ENCODE results near the gene NRTN.

The NRTN gene

GRCh38 chr19:5814852-5815246, 10.0 kb downstream of the NRTN start:
- DNase-seq (ENCODE audit: low read depth), result no peak

- DNase-seq (ENCODE audit: low read depth), result no peak
Observed at GRCh38 chr19:5817218-5817617, 12.4 kb downstream of the NRTN start.

- no peak for DNase-seq (ENCODE audit: low read depth)
Observed at GRCh38 chr19:5818594-5818993, 13.7 kb downstream of the NRTN start.

GRCh38 chr19:5820785-5821184, 15.9 kb downstream of the NRTN start:
- no peak for DNase-seq (ENCODE audit: low read depth)

- DNase-seq (ENCODE audit: low read depth), result no peak
Observed at GRCh38 chr19:5821521-5822180, 16.8 kb downstream of the NRTN start.

- no peak for DNase-seq (ENCODE audit: low read depth)
Observed at GRCh38 chr19:5822181-5822844, 17.4 kb downstream of the NRTN start.

GRCh38 chr19:5823579-5824281, 18.9 kb downstream of the NRTN start:
- no peak for DNase-seq (ENCODE audit: low read depth)

GRCh38 chr19:5824751-5825150, 19.9 kb downstream of the NRTN start:
- DNase-seq (ENCODE audit: low read depth), result no peak

GRCh38 chr19:5825178-5825577, 20.3 kb downstream of the NRTN start:
- no peak for DNase-seq (ENCODE audit: low read depth)

GRCh38 chr19:5826531-5827341, 21.9 kb downstream of the NRTN start:
- DNase-seq (ENCODE audit: low read depth), result no peak

- DNase-seq (ENCODE audit: low read depth), result no peak
Observed at GRCh38 chr19:5827342-5827890, 22.5 kb downstream of the NRTN start.

GRCh38 chr19:5827891-5828660, 23.2 kb downstream of the NRTN start:
- peak; percentile 87 for DNase-seq (ENCODE audit: low read depth)

- no peak for DNase-seq (ENCODE audit: low read depth)
Observed at GRCh38 chr19:5828661-5829566, 24.0 kb downstream of the NRTN start.

GRCh38 chr19:5829567-5830310, 24.9 kb downstream of the NRTN start:
- no peak for DNase-seq (ENCODE audit: low read depth)

- DNase-seq (ENCODE audit: low read depth), result no peak
Observed at GRCh38 chr19:5831159-5831558, 26.3 kb downstream of the NRTN start.

- DNase-seq (ENCODE audit: low read depth), result no peak
Observed at GRCh38 chr19:5832061-5832460, 27.2 kb downstream of the NRTN start.

- no peak for DNase-seq (ENCODE audit: low read depth)
Observed at GRCh38 chr19:5832527-5833216, 27.8 kb downstream of the NRTN start.

GRCh38 chr19:5837761-5838352, 33.0 kb downstream of the NRTN start:
- DNase-seq (ENCODE audit: low read depth), result no peak
